Astrocyte of the spinal cord (primary cell): ENCODE results near the gene FGF11.

Experiments used
- DNase-seq: peaks from one replicate; pipeline ENCODE4 v3.0.0; 2011; ENCODE audit warnings: low read depth, low spot score
- H3K4me3 ChIP-seq: 2 replicates; pipeline ENCODE4 v1.5.1; 2011; ENCODE audit warnings: low read depth, mild to moderate bottlenecking, low read length, moderate library complexity
- CTCF ChIP-seq: IDR thresholded peaks from 2 replicates; pipeline ENCODE4 v1.5.1; 2012; ENCODE audit warnings: low read depth, mild to moderate bottlenecking, low read length, inconsistent platforms
- in situ Hi-C: cut with HindIII; loops from 2 replicates; pipeline ENCODE4 v1.10.0; 2017; ENCODE audit warnings: low sequenced_read_pairs

FGF11 gene

GRCh38 chr17:7394452-7395191, 44.7 kb upstream of the FGF11 start, which contains the start of gene PLSCR3:
PLSCR3 (minus strand) TSS chr17:7394525; CDS start chr17:7394110, 415 bp downstream.
- peak; percentile 50 for TF ChIP-seq CTCF
- in situ Hi-C loops: no loop called here
- H3K4me3 ChIP-seq: peak within 1 kb of the TSS; percentile 90
- DNase-seq: peak; percentile 88

GRCh38 chr17:7396147-7396546, 43.2 kb upstream of the FGF11 start:
- no peak for DNase-seq
- no peak for TF ChIP-seq CTCF
- no peak overlapping the region for H3K4me3 ChIP-seq
- in situ Hi-C loops: no loop called here

GRCh38 chr17:7398612-7399011, 40.7 kb upstream of the FGF11 start:
- no peak for TF ChIP-seq CTCF
- in situ Hi-C loops: no loop called here
- DNase-seq: no peak
- no peak overlapping the region for H3K4me3 ChIP-seq

DNA sequence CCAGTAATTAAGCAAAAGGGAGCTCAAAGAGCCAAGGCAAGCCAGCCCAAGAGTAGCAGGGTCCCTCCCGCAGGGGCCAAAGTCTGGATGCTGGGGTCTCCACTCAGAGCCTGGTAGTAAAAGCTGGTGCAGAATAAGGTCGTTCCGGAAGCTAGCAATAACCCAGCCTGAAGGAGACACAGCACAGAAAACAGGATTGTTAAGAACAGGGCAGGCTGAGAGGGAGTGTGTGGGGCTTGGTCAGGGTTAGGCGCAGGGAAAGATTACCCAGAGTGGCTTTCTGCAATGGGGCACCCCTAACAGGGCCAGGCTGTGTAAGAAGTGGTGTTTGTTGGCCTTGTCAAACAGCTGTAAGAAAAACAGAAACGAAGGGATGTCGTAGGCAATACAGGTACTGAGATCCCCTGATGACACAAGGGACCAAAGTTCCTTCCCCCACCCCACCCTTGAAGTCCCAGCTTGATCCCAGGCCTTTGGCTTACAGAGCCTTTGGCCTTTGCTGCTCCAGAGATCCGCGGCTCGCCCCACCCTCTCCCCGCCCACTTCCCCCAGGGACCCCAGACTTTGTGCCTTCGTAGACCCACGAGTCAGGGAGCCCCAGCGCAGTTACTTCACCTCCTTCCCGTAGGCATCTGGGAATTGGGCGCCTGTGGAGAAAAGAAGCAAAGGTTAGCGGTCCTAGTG, 36.1 kb upstream of the FGF11 start:
- peak overlapping the region; percentile 74 for H3K4me3 ChIP-seq
- DNase-seq: no peak
- in situ Hi-C loops: no loop called here

DNA sequence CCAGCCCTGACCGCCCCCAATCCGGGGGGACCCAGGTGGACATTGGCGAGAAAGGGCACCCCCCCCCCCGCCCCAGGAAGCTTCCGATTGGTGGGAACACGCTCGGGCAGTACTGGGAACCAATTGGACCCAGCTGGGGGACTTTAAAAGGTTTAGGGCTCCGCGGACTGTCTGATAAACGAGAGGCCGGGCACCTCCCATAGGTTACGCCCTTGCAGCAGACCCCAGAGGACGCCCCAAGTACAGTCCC, 35.7 kb upstream of the FGF11 start:
- in situ Hi-C loops: no loop called here
- H3K4me3 ChIP-seq: peak overlapping the region; percentile 74
- TF ChIP-seq CTCF: no peak
- DNase-seq: no peak

More for the DNA sequence above, 36.1 kb upstream of the FGF11 start:
- TF ChIP-seq CTCF: no peak

GRCh38 chr17:7403977-7404736, 35.2 kb upstream of the FGF11 start, which contains the start of gene TMEM256:
TMEM256 (minus strand) TSS chr17:7404097; CDS start chr17:7404084, 13 bp downstream.
- peak; percentile 6 for TF ChIP-seq CTCF
- in situ Hi-C loops: no loop called here
- peak; percentile 100 for DNase-seq
- peak within 1 kb of the TSS; percentile 74 for H3K4me3 ChIP-seq
